Cardiac fibroblast (primary cell): ENCODE results near the gene CSTPP1.

Experiments used
- DNase-seq, 2 donors: peaks; one replicate each; pipeline versions ENCODE4 v3.0.0 to v3.0.0-alpha.2; 2010; ENCODE audit warnings: low read depth in 2 of 2
- H3K4me3 ChIP-seq, 2 donors: replicated peaks in 1 of 2; 1 replicate in 1 of 2; 2 replicates in 1 of 2; pipeline ENCODE4 v1.5.1; 2011; ENCODE audit warnings: low read depth in 2 of 2, low read length in 2 of 2, mild to moderate bottlenecking in 2 of 2, moderate library complexity in 1 of 2
- CTCF ChIP-seq: IDR thresholded peaks from one replicate; pipeline ENCODE4 v1.5.1; 2011; ENCODE audit warnings: low read depth, mild to moderate bottlenecking, low read length, inconsistent platforms

Gene CSTPP1

GRCh38 chr11:47060807-47061206 is 124.2 kb downstream of the CSTPP1 start:
- TF ChIP-seq CTCF: no peak
- DNase-seq: peak; percentile 46 to 49
- H3K4me3 ChIP-seq: no peak overlapping the region

GRCh38 chr11:47061429-47062178 is 125.0 kb downstream of the CSTPP1 start:
- H3K4me3 ChIP-seq: no peak overlapping the region
- no peak for DNase-seq
- no peak for TF ChIP-seq CTCF

- no peak overlapping the region for H3K4me3 ChIP-seq
- TF ChIP-seq CTCF: no peak
- DNase-seq: no peak
Observed at GRCh38 chr11:47062736-47063135, 126.2 kb downstream of the CSTPP1 start.

GRCh38 chr11:47067401-47067800 is 130.8 kb downstream of the CSTPP1 start:
- no peak for TF ChIP-seq CTCF
- no peak for DNase-seq
- no peak overlapping the region for H3K4me3 ChIP-seq

GRCh38 chr11:47070769-47071168 is 134.2 kb downstream of the CSTPP1 start:
- no peak for TF ChIP-seq CTCF
- no peak for DNase-seq
- H3K4me3 ChIP-seq: no peak overlapping the region

- no peak for TF ChIP-seq CTCF
- DNase-seq: no peak
- H3K4me3 ChIP-seq: no peak overlapping the region
Observed at GRCh38 chr11:47071341-47071740, 134.8 kb downstream of the CSTPP1 start.
